HepG2 (cell line): ENCODE data around the gene DHX29. TPM values are rescaled to one million over a fixed set of nuclear protein-coding genes. Genes with fewer than 3 reads are reported as not detected.

ENCODE experiments used
- CBX2 ChIP-seq, 2 experiments: fragments of 200-600 bp in 1 of 2; sonication (generic); formaldehyde crosslinking in 1 of 2; IDR thresholded peaks; 2 replicates each; pipeline versions ENCODE4 v1.7.0 to v1.8.1; 2018 to 2022; ENCODE audit warnings: low read depth in 2 of 2, low read length in 1 of 2, mild to moderate bottlenecking in 1 of 2, missing genetic modification reagents in 1 of 2
- CBX5 ChIP-seq: sonication (generic); formaldehyde crosslinking; IDR thresholded peaks from 2 replicates; pipeline ENCODE4 v1.4.0; 2020; ENCODE audit warnings: missing genetic modification reagents, borderline replicate concordance
- HNF4G ChIP-seq, 2 experiments: sonication (generic) in 1 of 2; formaldehyde crosslinking in 1 of 2; IDR thresholded peaks; 2 replicates each; pipeline versions ENCODE4 v1.4.0 to v1.6.1; 2011 to 2020; ENCODE audit warnings: borderline replicate concordance in 2 of 2, low read depth in 2 of 2, mild to moderate bottlenecking in 2 of 2, low read length in 1 of 2, missing genetic modification reagents in 1 of 2, moderate library complexity in 1 of 2
- HNRNPUL1 ChIP-seq: fragments of 200-400 bp; formaldehyde crosslinking; IDR thresholded peaks from 2 replicates; pipeline ENCODE4 v1.6.1; 2017; ENCODE audit warnings: low read depth, mild to moderate bottlenecking, low read length, moderate library complexity
- HOXA5 ChIP-seq: sonication (generic); formaldehyde crosslinking; IDR thresholded peaks from 2 replicates; pipeline ENCODE4 v1.4.0; 2020; ENCODE audit warnings: missing genetic modification reagents
- MTA1 ChIP-seq: sonication (generic); formaldehyde crosslinking; IDR thresholded peaks from 2 replicates; pipeline ENCODE4 v1.4.0; 2020; ENCODE audit warnings: missing genetic modification reagents, mild to moderate bottlenecking, borderline replicate concordance
- MYNN ChIP-seq: sonication (generic); formaldehyde crosslinking; IDR thresholded peaks from 2 replicates; pipeline ENCODE4 v1.4.0; 2020; ENCODE audit warnings: mild to moderate bottlenecking, low read depth, missing genetic modification reagents
- NCOA2 ChIP-seq: sonication (generic); formaldehyde crosslinking; IDR thresholded peaks from 2 replicates; pipeline ENCODE4 v1.8.0; 2022; ENCODE audit warnings: inconsistent platforms
- PAWR ChIP-seq: sonication (generic); formaldehyde crosslinking; IDR thresholded peaks from 2 replicates; pipeline ENCODE4 v1.4.0; 2020; ENCODE audit warnings: missing genetic modification reagents, mild to moderate bottlenecking, borderline replicate concordance
- PAX8 ChIP-seq: sonication (generic); formaldehyde crosslinking; IDR thresholded peaks from 2 replicates; pipeline ENCODE4 v1.8.0; 2022; ENCODE audit warnings: mild to moderate bottlenecking, missing genetic modification reagents, borderline replicate concordance
- RARG ChIP-seq: sonication (generic); formaldehyde crosslinking; IDR thresholded peaks from 2 replicates; pipeline ENCODE4 v1.4.0; 2020; ENCODE audit warnings: low read depth, mild to moderate bottlenecking, missing genetic modification reagents
- SSRP1 ChIP-seq: IDR thresholded peaks from 2 replicates; pipeline ENCODE4 v1.6.1; 2016; ENCODE audit warnings: control low read depth
- TBX2 ChIP-seq: sonication (generic); formaldehyde crosslinking; IDR thresholded peaks from 2 replicates; pipeline ENCODE4 v1.5.0; 2020; ENCODE audit warnings: missing genetic modification reagents, mild to moderate bottlenecking, borderline replicate concordance
- TEAD2 ChIP-seq: sonication (generic); formaldehyde crosslinking; IDR thresholded peaks from 2 replicates; pipeline ENCODE4 v1.9.0; 2021; ENCODE audit warnings: missing genetic modification reagents
- ZNF615 ChIP-seq: sonication (generic); formaldehyde crosslinking; IDR thresholded peaks from 2 replicates; pipeline ENCODE4 v1.5.0; 2020; ENCODE audit warnings: mild to moderate bottlenecking, missing genetic modification reagents, borderline replicate concordance
- ZNF777 ChIP-seq: sonication (generic); formaldehyde crosslinking; IDR thresholded peaks from 2 replicates; pipeline ENCODE4 v1.4.0; 2020; ENCODE audit warnings: missing genetic modification reagents
- polyA plus RNA-seq, 8 experiments: library from polyadenylated mRNA; depleted of rRNA in 3 of 8; stranded (reverse) in 7 of 8; unstranded in 1 of 8; fragments of >200 nt; fragmentation: Illumina TruSeq in 4 of 8; extraction: Trizol in 4 of 8; gene quantifications; 2 replicates each; pipeline versions ENCODE4 v1.2.1 to v1.2.3, GENCODE V29; 2011 to 2016; ENCODE audit warnings: low read depth in 4 of 8, missing spikeins in 1 of 8, mixed read lengths in 1 of 8; ENCODE audit not compliant: insufficient read depth in 1 of 8
- total RNA-seq, 5 experiments: library from RNA; depleted of rRNA; stranded (reverse); fragments of >200 nt; fragmentation: Illumina TruSeq; extraction: Trizol; gene quantifications; 2 replicates each; pipeline ENCODE4 v1.2.3, GENCODE V29; 2016; ENCODE audit warnings: low read depth in 1 of 5
- TF ChIP-seq, protein P1 (sequence below): sonication (generic); formaldehyde crosslinking; IDR thresholded peaks from 2 replicates; pipeline ENCODE4 v1.5.1; 2020; ENCODE audit warnings: missing genetic modification reagents, mild to moderate bottlenecking, borderline replicate concordance
- TF ChIP-seq, protein P2 (sequence below): sonication (generic); formaldehyde crosslinking; IDR thresholded peaks from 2 replicates; pipeline ENCODE4 v1.8.1; 2023; ENCODE audit warnings: mild to moderate bottlenecking, missing genetic modification reagents
- TF ChIP-seq, protein P3 (sequence below): sonication (generic); formaldehyde crosslinking; IDR thresholded peaks from 2 replicates; pipeline ENCODE4 v1.4.0; 2020; ENCODE audit warnings: low read depth, mild to moderate bottlenecking, missing genetic modification reagents
- TF ChIP-seq, protein P4 (sequence below): sonication (generic); formaldehyde crosslinking; IDR thresholded peaks from 2 replicates; pipeline ENCODE4 v1.4.0; 2020; ENCODE audit warnings: mild to moderate bottlenecking, missing genetic modification reagents
- TF ChIP-seq, protein P5 (sequence below): sonication (generic); formaldehyde crosslinking; conservative IDR thresholded peaks from 2 replicates; pipeline ENCODE4 v1.8.0; 2022; ENCODE audit warnings: mild to moderate bottlenecking, moderate library complexity, missing genetic modification reagents

Gene DHX29
- total and polyA plus RNA-seq, 2 of the 13 experiments (the other 11 are each of a cell fraction or from before 2014, with no cell fraction given): 1.9 to 22.0 TPM

DNA sequence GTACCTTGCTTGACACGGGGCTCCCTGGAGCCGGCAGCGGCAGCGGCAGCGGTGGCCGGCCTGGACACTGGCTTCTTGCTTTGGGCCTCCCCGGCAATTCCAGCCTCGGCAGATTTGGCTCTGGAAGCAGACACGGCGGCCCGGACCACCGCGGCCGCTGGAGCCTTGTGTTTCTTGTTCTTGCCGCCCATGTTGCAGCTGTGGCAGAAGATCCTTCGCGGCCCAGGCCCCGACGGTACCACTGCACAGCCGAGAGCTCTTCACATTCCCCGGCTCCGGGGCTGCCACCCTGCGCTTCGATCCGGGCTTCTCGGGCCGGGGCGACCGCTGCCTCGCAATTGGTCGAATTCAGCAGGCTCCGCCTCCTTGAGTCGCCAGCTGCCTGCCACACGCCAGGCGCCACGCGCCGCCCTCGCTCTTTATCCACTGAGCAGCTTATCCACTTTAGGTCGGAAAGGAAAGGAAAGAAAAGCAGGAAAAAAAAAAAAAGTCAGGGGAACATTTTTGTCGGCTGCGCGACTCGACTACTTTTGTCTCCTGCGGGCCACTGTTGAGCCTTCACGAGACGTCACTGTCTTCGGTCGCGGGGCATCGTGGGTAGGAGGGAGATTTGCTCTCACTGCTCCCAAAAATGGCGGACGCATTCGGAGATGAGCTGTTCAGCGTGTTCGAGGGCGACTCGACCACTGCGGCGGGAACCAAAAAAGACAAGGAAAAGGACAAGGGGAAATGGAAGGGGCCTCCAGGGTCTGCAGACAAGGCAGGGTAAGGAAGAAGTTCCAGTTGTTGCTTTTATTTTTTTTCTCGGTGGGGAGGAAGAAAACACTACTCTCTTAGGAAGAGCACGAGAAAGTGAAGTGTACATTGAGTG lies at the start of gene DHX29, which contains the start of gene MTREX (continued):
- TF ChIP-seq, protein P1, sequence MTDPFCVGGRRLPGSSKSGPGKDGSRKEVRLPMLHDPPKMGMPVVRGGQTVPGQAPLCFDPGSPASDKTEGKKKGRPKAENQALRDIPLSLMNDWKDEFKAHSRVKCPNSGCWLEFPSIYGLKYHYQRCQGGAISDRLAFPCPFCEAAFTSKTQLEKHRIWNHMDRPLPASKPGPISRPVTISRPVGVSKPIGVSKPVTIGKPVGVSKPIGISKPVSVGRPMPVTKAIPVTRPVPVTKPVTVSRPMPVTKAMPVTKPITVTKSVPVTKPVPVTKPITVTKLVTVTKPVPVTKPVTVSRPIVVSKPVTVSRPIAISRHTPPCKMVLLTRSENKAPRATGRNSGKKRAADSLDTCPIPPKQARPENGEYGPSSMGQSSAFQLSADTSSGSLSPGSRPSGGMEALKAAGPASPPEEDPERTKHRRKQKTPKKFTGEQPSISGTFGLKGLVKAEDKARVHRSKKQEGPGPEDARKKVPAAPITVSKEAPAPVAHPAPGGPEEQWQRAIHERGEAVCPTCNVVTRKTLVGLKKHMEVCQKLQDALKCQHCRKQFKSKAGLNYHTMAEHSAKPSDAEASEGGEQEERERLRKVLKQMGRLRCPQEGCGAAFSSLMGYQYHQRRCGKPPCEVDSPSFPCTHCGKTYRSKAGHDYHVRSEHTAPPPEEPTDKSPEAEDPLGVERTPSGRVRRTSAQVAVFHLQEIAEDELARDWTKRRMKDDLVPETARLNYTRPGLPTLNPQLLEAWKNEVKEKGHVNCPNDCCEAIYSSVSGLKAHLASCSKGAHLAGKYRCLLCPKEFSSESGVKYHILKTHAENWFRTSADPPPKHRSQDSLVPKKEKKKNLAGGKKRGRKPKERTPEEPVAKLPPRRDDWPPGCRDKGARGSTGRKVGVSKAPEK: no peak
- 0 out of 2 replicates have a peak, but pooled peaks have one; percentile 5 for TF ChIP-seq HNF4G (IDR thresholded peaks at IDR 0.05; ENCODE audit: borderline replicate concordance, low read depth, low read length)
- TF ChIP-seq HNF4G (CRISPR knock-in tag; IDR thresholded peaks at IDR 0.05; ENCODE audit: borderline replicate concordance, low read depth): no peak; the same call in 1 of the 2 replicates
- TF ChIP-seq MYNN (CRISPR knock-in tag): no peak
- peak; percentile 13; the same call in 1 of the 2 replicates for TF ChIP-seq NCOA2 (CRISPR knock-in tag)
- TF ChIP-seq RARG (CRISPR knock-in tag): no peak
- peak; percentile 59; the same call in 1 of the 2 replicates for TF ChIP-seq PAX8 (CRISPR knock-in tag)
- TF ChIP-seq, protein P2, sequence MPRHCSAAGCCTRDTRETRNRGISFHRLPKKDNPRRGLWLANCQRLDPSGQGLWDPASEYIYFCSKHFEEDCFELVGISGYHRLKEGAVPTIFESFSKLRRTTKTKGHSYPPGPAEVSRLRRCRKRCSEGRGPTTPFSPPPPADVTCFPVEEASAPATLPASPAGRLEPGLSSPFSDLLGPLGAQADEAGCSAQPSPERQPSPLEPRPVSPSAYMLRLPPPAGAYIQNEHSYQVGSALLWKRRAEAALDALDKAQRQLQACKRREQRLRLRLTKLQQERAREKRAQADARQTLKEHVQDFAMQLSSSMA: no peak
- no peak for TF ChIP-seq CBX5 (CRISPR knock-in tag)
- peak; percentile 93; the same call in 1 of the 2 replicates for TF ChIP-seq ZNF777
- TF ChIP-seq CBX2 (IDR thresholded peaks at IDR 0.05; ENCODE audit: low read depth, low read length): no peak
- no peak for TF ChIP-seq CBX2 (CRISPR knock-in tag; IDR thresholded peaks at IDR 0.05; ENCODE audit: low read depth)
- TF ChIP-seq HOXA5: peak; percentile 82
- TF ChIP-seq, protein P3, sequence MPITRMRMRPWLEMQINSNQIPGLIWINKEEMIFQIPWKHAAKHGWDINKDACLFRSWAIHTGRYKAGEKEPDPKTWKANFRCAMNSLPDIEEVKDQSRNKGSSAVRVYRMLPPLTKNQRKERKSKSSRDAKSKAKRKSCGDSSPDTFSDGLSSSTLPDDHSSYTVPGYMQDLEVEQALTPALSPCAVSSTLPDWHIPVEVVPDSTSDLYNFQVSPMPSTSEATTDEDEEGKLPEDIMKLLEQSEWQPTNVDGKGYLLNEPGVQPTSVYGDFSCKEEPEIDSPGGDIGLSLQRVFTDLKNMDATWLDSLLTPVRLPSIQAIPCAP (CRISPR knock-in tag): no peak
- TF ChIP-seq PAWR (CRISPR knock-in tag): no peak
- TF ChIP-seq TBX2 (CRISPR knock-in tag): peak; percentile 51; the same call in 1 of the 2 replicates
- 0 out of 2 replicates have a peak, but pooled peaks have one; percentile 47 for TF ChIP-seq ZNF615 (CRISPR knock-in tag)
- TF ChIP-seq MTA1 (CRISPR knock-in tag): no peak; the same call in 1 of the 2 replicates
- TF ChIP-seq, protein P4, sequence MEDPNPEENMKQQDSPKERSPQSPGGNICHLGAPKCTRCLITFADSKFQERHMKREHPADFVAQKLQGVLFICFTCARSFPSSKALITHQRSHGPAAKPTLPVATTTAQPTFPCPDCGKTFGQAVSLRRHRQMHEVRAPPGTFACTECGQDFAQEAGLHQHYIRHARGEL (CRISPR knock-in tag): no peak
- no peak for TF ChIP-seq HNRNPUL1
- TF ChIP-seq, protein P5, sequence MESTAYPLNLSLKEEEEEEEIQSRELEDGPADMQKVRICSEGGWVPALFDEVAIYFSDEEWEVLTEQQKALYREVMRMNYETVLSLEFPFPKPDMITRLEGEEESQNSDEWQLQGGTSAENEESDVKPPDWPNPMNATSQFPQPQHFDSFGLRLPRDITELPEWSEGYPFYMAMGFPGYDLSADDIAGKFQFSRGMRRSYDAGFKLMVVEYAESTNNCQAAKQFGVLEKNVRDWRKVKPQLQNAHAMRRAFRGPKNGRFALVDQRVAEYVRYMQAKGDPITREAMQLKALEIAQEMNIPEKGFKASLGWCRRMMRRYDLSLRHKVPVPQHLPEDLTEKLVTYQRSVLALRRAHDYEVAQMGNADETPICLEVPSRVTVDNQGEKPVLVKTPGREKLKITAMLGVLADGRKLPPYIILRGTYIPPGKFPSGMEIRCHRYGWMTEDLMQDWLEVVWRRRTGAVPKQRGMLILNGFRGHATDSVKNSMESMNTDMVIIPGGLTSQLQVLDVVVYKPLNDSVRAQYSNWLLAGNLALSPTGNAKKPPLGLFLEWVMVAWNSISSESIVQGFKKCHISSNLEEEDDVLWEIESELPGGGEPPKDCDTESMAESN (CRISPR knock-in tag): 0 out of 2 replicates have a peak, but pooled peaks have one; percentile 49
- TF ChIP-seq TEAD2 (CRISPR knock-in tag): peak; percentile 49; the same call in 1 of the 2 replicates
- TF ChIP-seq SSRP1 (CRISPR knock-in tag): no peak
